HEK293T (cell line): Measurements from ENCODE around the gene HS3ST6.

Source experiments
- CTCF ChIA-PET: fragments of 350-600 bp; formaldehyde crosslinking; extraction: SDS; loops from one replicate; lab custom pipeline; 2021; ENCODE audit warnings: antibody characterized with exemption, inconsistent platforms; lab: Yijun Ruan, JAX
- POLR2A ChIA-PET: fragments of 350-600 bp; formaldehyde crosslinking; extraction: SDS; loops from one replicate; lab custom pipeline; 2020; ENCODE audit warnings: antibody characterized with exemption, inconsistent platforms; lab: Yijun Ruan, JAX
- DNase-seq: peaks from one replicate; pipeline ENCODE4 v3.0.0; 2012; ENCODE audit warnings: mixed read lengths; ENCODE audit errors: extremely low spot score
- ARNT ChIP-seq: fragments of 450-650 bp; IDR thresholded peaks from 2 replicates; pipeline ENCODE4 v1.6.1; 2017; ENCODE audit warnings: mild to moderate bottlenecking
- BHLHE40 ChIP-seq: fragments of 450-650 bp; IDR thresholded peaks from 2 replicates; pipeline ENCODE4 v1.6.1; 2016; ENCODE audit warnings: mild to moderate bottlenecking, moderate library complexity, borderline replicate concordance
- CTBP1 ChIP-seq: fragments of 450-650 bp; IDR thresholded peaks from 2 replicates; pipeline ENCODE4 v1.6.1; 2016; ENCODE audit warnings: borderline replicate concordance
- ELF4 ChIP-seq: fragments of 450-650 bp; IDR thresholded peaks from 2 replicates; pipeline ENCODE4 v1.6.1; 2017; ENCODE audit warnings: antibody characterized with exemption
- FOXA1 ChIP-seq: fragments of 450-650 bp; IDR thresholded peaks from 2 replicates; pipeline ENCODE4 v1.6.1; 2016; ENCODE audit warnings: mild to moderate bottlenecking
- FOXK2 ChIP-seq: fragments of 450-650 bp; IDR thresholded peaks from 2 replicates; pipeline ENCODE4 v1.6.1; 2016; ENCODE audit warnings: mild to moderate bottlenecking
- FOXM1 ChIP-seq: fragments of 450-650 bp; IDR thresholded peaks from 2 replicates; pipeline ENCODE4 v1.6.1; 2017; ENCODE audit warnings: mild to moderate bottlenecking, borderline replicate concordance
- HDGF ChIP-seq: fragments of 450-650 bp; IDR thresholded peaks from 2 replicates; pipeline ENCODE4 v1.6.1; 2017; ENCODE audit warnings: antibody characterized with exemption, borderline replicate concordance
- L3MBTL2 ChIP-seq: fragments of 450-650 bp; conservative IDR thresholded peaks from 2 replicates; pipeline ENCODE4 v1.6.1; 2016; ENCODE audit warnings: mild to moderate bottlenecking
- LEF1 ChIP-seq: fragments of 450-650 bp; IDR thresholded peaks from 2 replicates; pipeline ENCODE4 v1.6.1; 2017; ENCODE audit warnings: mild to moderate bottlenecking, borderline replicate concordance
- NFRKB ChIP-seq: fragments of 450-650 bp; IDR thresholded peaks from 2 replicates; pipeline ENCODE4 v1.6.1; 2016; ENCODE audit warnings: mild to moderate bottlenecking, moderate library complexity
- SP1 ChIP-seq: fragments of 450-650 bp; IDR thresholded peaks from 2 replicates; pipeline ENCODE4 v1.6.1; 2017
- SUZ12 ChIP-seq: fragments of 450-650 bp; IDR thresholded peaks from 2 replicates; pipeline ENCODE4 v1.6.1; 2016; ENCODE audit warnings: mild to moderate bottlenecking
- TARDBP ChIP-seq: fragments of 450-650 bp; IDR thresholded peaks from 2 replicates; pipeline ENCODE4 v1.6.1; 2016
- ZNF384 ChIP-seq: fragments of 450-650 bp; IDR thresholded peaks from 2 replicates; pipeline ENCODE4 v1.6.1; 2016
- TF ChIP-seq, protein P1 (sequence below): fragments of 450-650 bp; IDR thresholded peaks from 2 replicates; pipeline ENCODE4 v1.6.1; 2016

Gene HS3ST6

GRCh38 chr16:1895949-1896675, 22.1 kb downstream of the HS3ST6 start:
- CTCF ChIA-PET, result no interaction called here

GRCh38 chr16:1895068-1895467, 23.1 kb downstream of the HS3ST6 start:
- DNase-seq, result no peak
- ChIA-PET CTCF (no interaction called here), POLR2A (interaction anchor here (0.6 kb wide), 1 partner anchor 1397 kb away, joined by 3 read pairs; no protein-coding TSS in a partner anchor)
- TF ChIP-seq LEF1, result no peak

More at GRCh38 chr16:1895949-1896675, 22.1 kb downstream of the HS3ST6 start:
- TF ChIP-seq ZNF384, result no peak
- TF ChIP-seq FOXA1, result no peak
- TF ChIP-seq CTBP1, result no peak
- POLR2A ChIA-PET, result interaction anchor here (1.1 kb wide), 1 partner anchor 69 kb away, joined by 3 read pairs; the partner anchor contains the start of gene RPS2
- no peak for DNase-seq

DNA sequence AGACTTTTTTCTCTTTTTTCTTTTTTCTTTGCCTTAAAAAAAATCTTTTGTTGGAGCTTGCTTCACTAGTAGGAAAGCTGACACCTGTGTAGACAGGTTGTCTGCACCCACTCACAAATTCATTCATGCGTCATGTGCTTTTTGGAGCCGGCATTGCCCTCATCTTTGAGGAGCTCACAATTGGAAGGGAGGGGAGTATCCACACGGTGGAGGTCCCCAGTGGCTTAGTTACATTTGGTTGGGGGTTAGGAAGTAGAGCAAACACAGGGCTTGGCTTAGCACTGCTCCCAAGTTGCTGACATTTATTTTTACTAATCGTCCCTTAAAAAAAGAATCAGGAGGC, 27.5 kb downstream of the HS3ST6 start:
- TF ChIP-seq NFRKB, result no peak
- no peak for TF ChIP-seq LEF1
- TF ChIP-seq SP1, result no peak
- no peak for TF ChIP-seq ELF4
- no peak for TF ChIP-seq TARDBP
- no peak for TF ChIP-seq BHLHE40
- no peak for TF ChIP-seq CTBP1
- TF ChIP-seq SUZ12, result no peak
- TF ChIP-seq HDGF, result no peak
- TF ChIP-seq, protein P1, sequence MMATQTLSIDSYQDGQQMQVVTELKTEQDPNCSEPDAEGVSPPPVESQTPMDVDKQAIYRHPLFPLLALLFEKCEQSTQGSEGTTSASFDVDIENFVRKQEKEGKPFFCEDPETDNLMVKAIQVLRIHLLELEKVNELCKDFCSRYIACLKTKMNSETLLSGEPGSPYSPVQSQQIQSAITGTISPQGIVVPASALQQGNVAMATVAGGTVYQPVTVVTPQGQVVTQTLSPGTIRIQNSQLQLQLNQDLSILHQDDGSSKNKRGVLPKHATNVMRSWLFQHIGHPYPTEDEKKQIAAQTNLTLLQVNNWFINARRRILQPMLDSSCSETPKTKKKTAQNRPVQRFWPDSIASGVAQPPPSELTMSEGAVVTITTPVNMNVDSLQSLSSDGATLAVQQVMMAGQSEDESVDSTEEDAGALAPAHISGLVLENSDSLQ, result no peak
- no peak for TF ChIP-seq FOXM1
- TF ChIP-seq FOXA1, result no peak
- no peak for TF ChIP-seq ZNF384
- no peak for TF ChIP-seq FOXK2
- no peak for TF ChIP-seq L3MBTL2
- TF ChIP-seq ARNT, result no peak
- POLR2A ChIA-PET, result interaction anchor here (1.0 kb wide), 1 partner anchor 12 kb away, joined by 3 read pairs; no protein-coding TSS in a partner anchor
- no peak for DNase-seq
- CTCF ChIA-PET, result no interaction called here

- CTCF ChIA-PET, result interaction anchor here (0.6 to 1.3 kb wide), 2 partner anchors 11 to 33 kb away, joined by 3 to 4 read pairs; no protein-coding TSS in a partner anchor
- POLR2A ChIA-PET, result interaction anchor here (0.7 to 1.0 kb wide), 3 partner anchors 12 to 63 kb away, joined by 3 read pairs; no protein-coding TSS in a partner anchor
- no peak for TF ChIP-seq FOXM1
- TF ChIP-seq BHLHE40, result no peak
- no peak for TF ChIP-seq ELF4
- no peak for TF ChIP-seq FOXA1
- no peak for DNase-seq
These were observed 28.0 kb downstream of the HS3ST6 start for GRCh38 chr16:1890024-1890707.

GRCh38 chr16:1887711-1888354, 30.4 kb downstream of the HS3ST6 start:
- TF ChIP-seq ZNF384 (no peak), TARDBP (no peak), BHLHE40 (no peak), NFRKB (no peak), ARNT (no peak), FOXK2 (no peak), L3MBTL2 (no peak)
- TF ChIP-seq, protein P1, result no peak
- ChIA-PET POLR2A (no interaction called here), CTCF (no interaction called here)
- no peak for DNase-seq

- ChIA-PET POLR2A (interaction anchor here (1.2 to 1.9 kb wide), 3 partner anchors 31 to 80 kb away, joined by 3 to 4 read pairs (median 3); partner anchors contain the start of gene RPS2), CTCF (interaction anchor here (1.1 kb wide), 1 partner anchor 39 kb away, joined by 3 read pairs; no protein-coding TSS in a partner anchor)
- DNase-seq, result no peak
- no peak for TF ChIP-seq LEF1
- no peak for TF ChIP-seq SP1
These were observed 33.3 kb downstream of the HS3ST6 start for GRCh38 chr16:1884889-1885288.
